Duodenal mucosa (tissue), 2 donors: ENCODE data around the gene ATAT1.
"Not testable (repeated sequence)": the region's sequence is repeated elsewhere in the genome, so short reads cannot be mapped to it uniquely, and the experiment has no call there.

ENCODE experiments used
- H3K27ac ChIP-seq: one replicate; pipeline ENCODE4 v1.7.0; 2013; ENCODE audit warnings: low read depth, low read length
- H3K27me3 ChIP-seq, 2 donors: one replicate each; pipeline ENCODE4 v1.7.0; 2013; ENCODE audit warnings: low read length in 2 of 2, control low read depth in 1 of 2; ENCODE audit not compliant: insufficient read depth in 2 of 2, control insufficient read depth in 1 of 2
- H3K36me3 ChIP-seq, 2 donors: one replicate each; pipeline ENCODE4 v1.7.0; 2013; ENCODE audit warnings: low read length in 2 of 2, control low read depth in 1 of 2; ENCODE audit not compliant: insufficient read depth in 2 of 2, control insufficient read depth in 1 of 2
- H3K4me1 ChIP-seq, 2 donors: one replicate each; pipeline ENCODE4 v1.7.0; 2013; ENCODE audit warnings: low read length in 2 of 2, control low read depth in 1 of 2; ENCODE audit not compliant: insufficient read depth in 2 of 2, control insufficient read depth in 1 of 2
- H3K4me3 ChIP-seq, 2 donors: one replicate each; pipeline ENCODE4 v1.7.0; 2013; ENCODE audit warnings: low read length in 2 of 2, low read depth in 1 of 2
- H3K9ac ChIP-seq, 2 donors: one replicate each; pipeline ENCODE4 v1.7.0; 2013; ENCODE audit warnings: low read length in 2 of 2, low read depth in 1 of 2
- H3K9me3 ChIP-seq, 2 donors: one replicate each; pipeline ENCODE4 v1.7.0; 2013; ENCODE audit warnings: low read length in 2 of 2, control low read depth in 1 of 2; ENCODE audit not compliant: control insufficient read depth in 1 of 2

ATAT1 gene

DNA sequence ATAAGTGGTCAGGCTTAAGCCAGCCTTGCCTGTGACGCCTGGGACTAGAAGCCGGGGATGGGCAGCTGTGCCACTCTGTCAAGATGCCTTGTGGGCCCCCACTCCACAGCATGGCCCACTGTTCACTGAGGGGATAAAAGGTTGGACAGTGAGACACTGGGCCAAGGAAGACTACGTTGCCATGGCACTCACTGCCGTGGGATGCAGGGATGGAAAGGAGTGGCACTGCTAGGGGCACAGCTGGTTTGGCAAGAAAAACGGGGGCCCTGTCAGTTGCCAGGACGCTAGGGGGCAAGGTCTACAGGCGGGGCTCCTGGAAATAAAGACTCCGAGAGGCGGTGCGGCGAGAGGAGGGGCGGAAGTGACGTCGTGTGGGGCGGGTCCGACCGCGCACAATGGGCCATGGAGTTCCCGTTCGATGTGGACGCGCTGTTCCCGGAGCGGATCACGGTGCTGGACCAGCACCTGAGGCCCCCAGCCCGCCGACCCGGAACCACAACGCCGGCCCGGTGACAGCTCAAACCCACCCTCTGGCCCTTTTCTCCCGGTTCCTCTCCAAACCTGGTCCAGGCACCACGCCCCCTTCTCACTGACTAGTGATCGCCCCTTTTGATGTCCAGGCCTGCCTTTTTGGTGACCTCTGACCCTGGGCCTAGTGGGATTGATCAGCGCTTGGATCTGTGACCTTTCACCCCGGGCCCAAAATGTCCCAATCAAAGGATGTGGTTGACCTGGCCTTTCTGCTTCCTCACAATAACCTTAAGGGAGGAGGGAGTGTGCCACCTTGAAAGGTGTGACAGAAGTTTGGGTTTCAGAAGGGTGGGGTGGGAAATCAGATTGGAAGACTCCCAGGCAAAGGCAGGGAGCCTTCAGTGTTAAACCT lies at the start of gene ATAT1:
Gene ATAT1, plus strand, starts transcription at position 391 of the 883 bp plus-strand sequence.
- H3K36me3 ChIP-seq, result peaks cover 18 to 50% of the 10 kb centered on the region in 2 donors

DNA sequence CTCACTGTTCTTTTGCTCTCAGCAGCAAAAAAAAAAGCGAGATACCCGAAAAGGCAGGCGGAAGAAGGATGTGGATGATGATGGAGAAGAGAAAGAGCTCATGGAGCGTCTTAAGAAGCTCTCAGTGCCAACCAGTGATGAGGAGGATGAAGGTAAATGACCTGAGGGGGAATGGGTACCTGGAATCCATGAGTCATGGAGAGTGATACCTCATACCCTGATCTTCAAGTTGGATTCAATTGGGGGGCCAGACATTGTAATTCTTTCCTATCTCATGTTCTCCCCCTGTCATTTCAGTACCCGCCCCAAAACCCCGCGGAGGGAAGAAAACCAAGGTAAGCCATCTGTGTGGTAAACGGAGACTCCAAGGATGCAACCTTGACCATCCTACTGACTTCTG lies 48.6 kb upstream of the ATAT1 start:
- H3K27me3 ChIP-seq, result no peaks in the 10 kb centered on the region
- no peak overlapping the region for H3K27ac ChIP-seq
- no peak overlapping the region for H3K9ac ChIP-seq
- no peaks in the 10 kb centered on the region for H3K9me3 ChIP-seq
- H3K36me3 ChIP-seq, result peaks cover 43 to 66% of the 10 kb centered on the region in 2 donors
- no peak overlapping the region for H3K4me3 ChIP-seq
- peaks cover 5 to 8% of the 10 kb centered on the region in 2 donors for H3K4me1 ChIP-seq

More for the DNA sequence above, at the start of gene ATAT1:
- H3K9me3 ChIP-seq, result no peaks in the 10 kb centered on the region
- no peaks in the 10 kb centered on the region for H3K27me3 ChIP-seq
- peaks cover 16 to 19% of the 10 kb centered on the region in 2 donors for H3K4me1 ChIP-seq
- peak within 1 kb of the TSS; percentile 90 to 91 for H3K4me3 ChIP-seq
- peak within 1 kb of the TSS; percentile 91 for H3K27ac ChIP-seq
- peak within 1 kb of the TSS; percentile 90 to 96 for H3K9ac ChIP-seq

DNA sequence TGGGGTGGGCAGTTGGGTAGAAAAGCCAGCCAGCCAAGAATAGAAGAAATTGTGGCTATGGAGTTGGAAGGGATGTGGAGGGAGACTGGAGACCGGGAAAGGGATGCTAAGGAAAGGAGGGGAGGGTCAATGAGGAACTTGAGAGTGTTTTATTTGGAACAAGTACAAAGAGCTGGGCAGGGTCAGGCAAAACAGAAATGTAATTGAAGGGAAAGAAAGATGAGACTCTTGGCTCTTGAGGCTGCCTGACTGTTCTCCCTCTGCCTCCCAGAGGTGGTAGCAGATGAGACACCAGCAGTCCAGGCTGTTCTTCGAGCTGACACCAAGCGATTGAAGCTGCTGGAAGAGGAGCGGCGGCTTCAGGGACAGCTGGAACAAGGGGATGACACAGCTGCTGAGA lies 42.8 kb upstream of the ATAT1 start:
- Histone ChIP-seq H3K4me1 (no peaks in the 10 kb centered on the region), H3K9ac (no peak overlapping the region), H3K27ac (no peak overlapping the region), H3K9me3 (no peaks in the 10 kb centered on the region), H3K27me3 (no peaks in the 10 kb centered on the region), H3K4me3 (no peak overlapping the region), H3K36me3 (peaks cover 57 to 90% of the 10 kb centered on the region in 2 donors)

- no peak overlapping the region for H3K4me3 ChIP-seq
- H3K9me3 ChIP-seq, result no peaks in the 10 kb centered on the region
- no peaks in the 10 kb centered on the region for H3K4me1 ChIP-seq
- no peak overlapping the region for H3K27ac ChIP-seq
- no peak overlapping the region for H3K9ac ChIP-seq
- no peaks in the 10 kb centered on the region for H3K27me3 ChIP-seq
- H3K36me3 ChIP-seq, result peaks cover 37 to 80% of the 10 kb centered on the region in 2 donors
These were observed 36.8 kb upstream of the ATAT1 start for GRCh38 chr6:30589754-30590358.

DNA sequence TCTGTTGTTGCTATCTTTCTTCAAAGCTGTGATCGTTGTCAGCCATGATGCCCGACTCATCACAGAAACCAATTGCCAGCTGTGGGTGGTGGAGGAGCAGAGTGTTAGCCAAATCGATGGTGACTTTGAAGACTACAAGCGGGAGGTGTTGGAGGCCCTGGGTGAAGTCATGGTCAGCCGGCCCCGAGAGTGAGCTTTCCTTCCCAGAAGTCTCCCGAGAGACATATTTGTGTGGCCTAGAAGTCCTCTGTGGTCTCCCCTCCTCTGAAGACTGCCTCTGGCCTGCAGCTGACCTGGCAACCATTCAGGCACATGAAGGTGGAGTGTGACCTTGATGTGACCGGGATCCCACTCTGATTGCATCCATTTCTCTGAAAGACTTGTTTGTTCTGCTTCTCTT lies 36.2 kb upstream of the ATAT1 start:
- Histone ChIP-seq H3K4me3 (no peak overlapping the region), H3K9me3 (no peaks in the 10 kb centered on the region), H3K4me1 (no peaks in the 10 kb centered on the region), H3K27me3 (no peaks in the 10 kb centered on the region), H3K36me3 (peaks cover 31 to 76% of the 10 kb centered on the region in 2 donors), H3K27ac (no peak overlapping the region), H3K9ac (no peak overlapping the region)

- peaks cover 26 to 71% of the 10 kb centered on the region in 2 donors for H3K36me3 ChIP-seq
These were observed 35.7 kb upstream of the ATAT1 start for GRCh38 chr6:30591008-30591407.

DNA sequence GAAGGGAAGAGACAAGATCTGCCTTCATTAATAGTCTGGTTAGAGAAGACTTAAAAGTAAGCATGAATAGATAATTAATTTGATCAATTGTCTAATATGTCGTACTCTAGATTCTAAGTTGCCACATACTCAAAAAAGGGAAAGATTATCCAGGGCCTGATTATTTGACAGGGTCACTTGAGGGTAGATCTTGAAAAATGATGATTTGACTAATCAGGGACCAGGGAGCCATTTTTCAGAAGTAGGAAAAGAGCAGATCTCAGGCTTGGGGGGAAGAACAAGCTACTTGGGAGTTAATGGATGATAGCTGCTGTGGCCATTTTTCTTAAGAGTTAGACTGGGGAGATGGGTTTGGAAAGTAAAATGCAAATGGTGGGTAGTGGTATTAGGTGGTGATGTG lies 34.4 kb upstream of the ATAT1 start:
- no peaks in the 10 kb centered on the region for H3K4me1 ChIP-seq
- H3K27ac ChIP-seq, result no peak overlapping the region
- H3K9ac ChIP-seq, result no peak overlapping the region
- H3K4me3 ChIP-seq, result no peak overlapping the region
- no peaks in the 10 kb centered on the region for H3K9me3 ChIP-seq
- H3K36me3 ChIP-seq, result peaks cover 19 to 58% of the 10 kb centered on the region in 2 donors
- H3K27me3 ChIP-seq, result no peaks in the 10 kb centered on the region

More at GRCh38 chr6:30591008-30591407, 35.7 kb upstream of the ATAT1 start:
- H3K27ac ChIP-seq, result no peak overlapping the region
- no peak overlapping the region for H3K4me3 ChIP-seq
- no peaks in the 10 kb centered on the region for H3K27me3 ChIP-seq
- no peak overlapping the region for H3K9ac ChIP-seq
- no peaks in the 10 kb centered on the region for H3K4me1 ChIP-seq
- H3K9me3 ChIP-seq, result no peaks in the 10 kb centered on the region

DNA sequence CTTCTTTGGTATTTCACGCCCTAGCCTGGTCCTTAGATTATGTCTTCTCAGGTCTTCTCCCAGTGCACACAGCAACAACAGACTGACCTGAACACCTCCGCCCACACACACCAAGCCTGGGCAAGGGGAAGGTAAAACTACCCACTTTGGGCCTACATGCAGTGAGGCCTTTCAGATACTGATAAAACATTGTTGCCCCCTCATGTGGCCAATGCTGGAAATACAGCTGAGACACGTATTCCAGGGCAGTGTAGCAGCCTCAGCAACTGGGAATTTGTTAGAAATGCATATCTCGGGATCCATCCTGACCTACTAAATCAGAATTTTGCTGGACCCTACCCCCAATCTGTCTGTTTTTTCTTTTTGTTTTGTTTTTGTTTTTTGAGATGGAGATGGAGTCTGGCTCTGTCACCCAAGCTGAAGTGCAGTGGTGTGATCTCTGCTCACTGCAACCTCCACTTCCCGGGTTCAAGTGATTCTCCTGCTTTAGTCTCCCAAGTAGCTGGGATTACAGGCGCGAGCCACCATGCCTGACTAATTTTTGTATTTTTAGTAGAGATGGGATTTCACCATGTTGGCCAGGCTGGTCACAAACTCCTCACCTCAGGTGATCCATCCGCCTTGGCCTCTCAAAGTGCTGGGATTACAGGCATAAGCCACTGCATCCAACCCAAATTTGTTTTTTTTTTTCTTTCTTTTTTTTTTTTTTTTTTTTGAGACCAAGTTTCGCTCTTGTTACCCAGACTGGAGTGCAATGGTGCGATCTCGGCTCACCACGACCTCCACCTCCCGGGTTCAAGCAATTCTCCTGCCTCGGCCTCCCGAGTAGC lies 29.1 kb upstream of the ATAT1 start:
- H3K4me1 ChIP-seq, H3K27me3 ChIP-seq, H3K9me3 ChIP-seq, H3K4me3 ChIP-seq, H3K27ac ChIP-seq: not testable (repeated sequence)
- Histone ChIP-seq H3K9ac (peak overlapping the region in 1 of 2 donors; percentile 15), H3K36me3 (peaks cover 22 to 34% of the 10 kb centered on the region in 2 donors)

DNA sequence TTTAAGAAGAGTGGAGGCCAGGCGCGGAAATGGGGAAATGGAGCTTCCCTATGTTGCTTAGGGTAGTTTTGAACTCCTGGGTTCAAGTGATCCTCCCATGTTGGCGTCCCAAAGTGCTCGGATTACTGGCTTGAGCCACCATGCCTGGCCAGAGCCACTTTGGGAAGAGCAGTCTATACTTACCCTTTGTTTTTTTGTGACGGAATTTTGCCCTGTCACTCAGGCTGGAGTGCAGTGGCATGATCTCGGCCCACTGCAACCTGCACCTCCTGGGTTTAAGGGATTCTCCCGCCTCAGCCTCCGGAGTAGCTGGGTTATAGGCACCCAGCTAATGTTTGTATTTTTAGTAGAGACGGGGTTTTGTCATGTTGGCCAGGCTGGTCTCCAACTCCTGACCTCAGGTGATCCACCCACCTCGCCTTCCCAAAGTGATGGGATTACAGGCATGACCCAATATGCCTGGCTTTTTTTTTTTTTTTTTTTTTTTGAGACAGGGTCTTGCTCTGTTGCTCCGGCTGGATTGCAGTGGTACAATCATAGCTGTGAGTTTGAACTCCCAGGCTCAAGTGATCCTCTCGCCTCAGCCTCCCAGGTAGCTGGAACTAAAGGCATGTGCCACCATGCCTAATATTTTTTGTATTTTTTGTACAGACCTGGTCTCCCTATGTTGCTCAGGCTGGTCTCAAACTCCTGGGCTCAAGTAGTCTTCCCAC lies 27.6 kb upstream of the ATAT1 start:
- no peaks in the 10 kb centered on the region for H3K27me3 ChIP-seq
- H3K4me1 ChIP-seq, result no peaks in the 10 kb centered on the region
- H3K9me3 ChIP-seq, result no peaks in the 10 kb centered on the region
- H3K4me3 ChIP-seq, result no peak overlapping the region
- H3K27ac ChIP-seq, result no peak overlapping the region
- peaks cover 35 to 48% of the 10 kb centered on the region in 2 donors for H3K36me3 ChIP-seq
- no peak overlapping the region for H3K9ac ChIP-seq
